ENCODE data around the gene MRPL34. TPM values are rescaled to one million over a fixed set of nuclear protein-coding genes. Genes with fewer than 3 reads are reported as not detected.

MRPL34 gene
- total and polyA plus RNA-seq, 2 experiments from 2014 or later, result 61.1 to 131 TPM

- WGBS (ENCODE audit: low lambda C conversion rate, missing lambda C conversion rate), result 77% methylated on average over 8 of the region's 8 CpGs
- Histone ChIP-seq H3K27me3 (no peaks in the 10 kb centered on the region), H4K20me1 (ENCODE audit: insufficient read depth, poor library complexity, severe bottlenecking) (peaks cover 7% of the 10 kb centered on the region), H3K36me3 (replicated peaks; ENCODE audit: insufficient read depth, low read depth) (no peaks in the 10 kb centered on the region), H3K9me3 (ENCODE audit: low read depth) (no peaks in the 10 kb centered on the region), H3K79me2 (peaks cover 48% of the 10 kb centered on the region), H3K27ac (no peak overlapping the region), H3K4me3 (no peak overlapping the region), H3K9me2 (replicated peaks; ENCODE audit: insufficient read depth) (no peaks in the 10 kb centered on the region), H3K4me2 (no peak overlapping the region), H3K4me1 (ENCODE audit: insufficient read depth) (peaks cover 27% of the 10 kb centered on the region), H2AFZ (no peak overlapping the region)
- DNase-seq (ENCODE audit: low spot score), result peak; percentile 3
- TF ChIP-seq EZH2 (IDR thresholded peaks at IDR 0.05; ENCODE audit: borderline replicate concordance) (no peak), EZH2phosphoT487 (IDR thresholded peaks at IDR 0.05; ENCODE audit: low read depth, severe bottlenecking, unreplicated experiment) (no peak), CTCF (IDR thresholded peaks at IDR 0.05; ENCODE audit: poor library complexity) (no peak)
These were observed 2.3 kb downstream of the MRPL34 start for GRCh38 chr19:17307876-17308377.

- Histone ChIP-seq H3K4me1 (ENCODE audit: insufficient read depth) (peaks cover 23% of the 10 kb centered on the region), H3K9me3 (ENCODE audit: low read depth) (no peaks in the 10 kb centered on the region), H3K9me2 (replicated peaks; ENCODE audit: insufficient read depth) (no peaks in the 10 kb centered on the region), H3K27me3 (no peaks in the 10 kb centered on the region), H3K79me2 (peaks cover 54% of the 10 kb centered on the region), H3K4me3 (peak within 1 kb of the TSS; percentile 56), H4K20me1 (ENCODE audit: insufficient read depth, poor library complexity, severe bottlenecking) (peaks cover 7% of the 10 kb centered on the region), H3K36me3 (replicated peaks; ENCODE audit: insufficient read depth, low read depth) (no peaks in the 10 kb centered on the region), H2AFZ (peak within 1 kb of the TSS; percentile 17), H3K27ac (peak within 1 kb of the TSS; percentile 56), H3K4me2 (peak within 1 kb of the TSS; percentile 94)
- TF ChIP-seq EZH2 (IDR thresholded peaks at IDR 0.05; ENCODE audit: borderline replicate concordance), result no peak
- no peak for TF ChIP-seq EZH2phosphoT487 (IDR thresholded peaks at IDR 0.05; ENCODE audit: low read depth, severe bottlenecking, unreplicated experiment)
- TF ChIP-seq CTCF (IDR thresholded peaks at IDR 0.05; ENCODE audit: poor library complexity), result no peak
- whole genome bisulfite sequencing (ENCODE audit: low lambda C conversion rate, missing lambda C conversion rate), result 3% methylated on average over 33 of the region's 46 CpGs
- peak; percentile 100 for DNase-seq (ENCODE audit: low spot score)
These were observed 3.7 kb downstream of the MRPL34 start, which contains the start of gene DDA1 for GRCh38 chr19:17309198-17309964. DDA1 (plus strand) TSS chr19:17309563; CDS start chr19:17309655, 92 bp downstream.

GRCh38 chr19:17309965-17310461, 4.3 kb downstream of the MRPL34 start:
- no peak for TF ChIP-seq EZH2phosphoT487 (IDR thresholded peaks at IDR 0.05; ENCODE audit: low read depth, severe bottlenecking, unreplicated experiment)
- TF ChIP-seq CTCF (IDR thresholded peaks at IDR 0.05; ENCODE audit: poor library complexity), result no peak
- no peak for TF ChIP-seq EZH2 (IDR thresholded peaks at IDR 0.05; ENCODE audit: borderline replicate concordance)
- DNase-seq (ENCODE audit: low spot score), result no peak
- WGBS (ENCODE audit: low lambda C conversion rate, missing lambda C conversion rate), result 10% methylated on average over 20 of the region's 23 CpGs
- H3K36me3 ChIP-seq (replicated peaks; ENCODE audit: insufficient read depth, low read depth), result no peaks in the 10 kb centered on the region
- no peaks in the 10 kb centered on the region for H3K9me3 ChIP-seq (ENCODE audit: low read depth)
- H3K9me2 ChIP-seq (replicated peaks; ENCODE audit: insufficient read depth), result no peaks in the 10 kb centered on the region
- peak overlapping the region; percentile 56 for H3K27ac ChIP-seq
- H3K4me3 ChIP-seq, result peak overlapping the region; percentile 56
- H3K79me2 ChIP-seq, result peaks cover 54% of the 10 kb centered on the region
- no peaks in the 10 kb centered on the region for H3K27me3 ChIP-seq
- H2AFZ ChIP-seq, result peak overlapping the region; percentile 17
- H4K20me1 ChIP-seq (ENCODE audit: insufficient read depth, poor library complexity, severe bottlenecking), result peaks cover 7% of the 10 kb centered on the region
- peaks cover 23% of the 10 kb centered on the region for H3K4me1 ChIP-seq (ENCODE audit: insufficient read depth)
- H3K4me2 ChIP-seq, result peak overlapping the region; percentile 94
